DLD1 (cell line): ENCODE data around the gene PIP5K1C.
"Not testable (repeated sequence)": the region's sequence is repeated elsewhere in the genome, so short reads cannot be mapped to it uniquely, and the experiment has no call there.

Experiments used
- in situ Hi-C: cut with HindIII; loops from 2 replicates; pipeline ENCODE4 v1.10.0; 2017; ENCODE audit warnings: low sequenced_read_pairs

PIP5K1C gene

DNA sequence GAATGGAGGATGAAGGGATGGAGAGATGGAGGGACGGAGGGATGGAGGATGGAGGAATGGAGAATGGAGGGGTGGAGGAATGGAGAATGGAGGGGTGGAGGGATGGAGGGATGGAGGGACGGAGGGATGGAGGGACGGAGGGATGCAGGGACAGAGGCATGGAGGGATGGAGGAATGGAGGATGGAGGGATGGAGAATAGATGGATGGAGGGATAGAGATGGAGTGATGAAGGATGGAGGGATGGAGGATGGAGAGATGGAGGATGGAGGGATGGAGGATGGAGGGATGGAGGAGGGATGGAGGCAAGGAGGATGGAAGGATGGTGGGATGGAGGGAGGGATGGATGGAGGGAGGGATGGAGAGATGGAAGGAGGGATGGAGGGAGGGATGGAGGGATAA is 22.1 kb downstream of the PIP5K1C start:
- in situ Hi-C loops: no loop called here

DNA sequence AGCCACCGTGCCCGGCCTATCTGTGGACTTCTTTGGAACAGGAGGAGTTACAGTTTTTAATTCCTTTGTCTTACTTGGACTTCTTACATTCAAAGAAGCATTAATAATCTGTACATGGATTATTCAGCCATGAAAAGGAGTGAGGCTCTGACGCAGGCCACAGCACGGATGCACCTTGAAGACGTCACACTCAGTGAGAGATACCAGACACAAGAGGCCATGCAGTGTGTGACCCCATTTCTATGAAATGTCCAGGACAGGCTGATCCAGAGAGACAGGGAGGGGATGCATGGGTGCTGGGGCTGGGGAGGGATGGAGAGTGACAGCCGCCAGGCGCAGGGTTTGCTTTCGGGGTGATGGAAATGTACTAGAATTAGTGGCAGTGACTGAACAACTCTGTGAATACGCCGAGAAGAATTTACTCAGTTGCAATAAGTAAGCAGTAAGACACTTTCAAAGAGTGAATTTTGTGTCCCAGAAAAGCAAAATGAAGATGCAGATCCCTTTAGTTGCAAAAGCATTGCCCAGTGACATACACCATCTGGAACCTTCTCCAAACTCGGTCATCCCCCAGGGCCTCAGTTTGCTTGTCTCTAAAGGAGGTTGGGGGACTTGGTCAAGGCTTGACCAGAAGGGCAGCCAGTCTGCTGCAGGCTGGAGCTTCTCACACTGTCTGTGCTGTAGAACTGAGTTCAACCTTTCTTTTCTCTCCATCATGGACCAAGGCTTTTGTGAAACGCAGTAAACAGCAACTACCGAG is 25.3 kb downstream of the PIP5K1C start:
- in situ Hi-C loops: no loop called here

- in situ Hi-C loops: no loop called here
Measured at GRCh38 chr19:3673506-3674439, 26.5 kb downstream of the PIP5K1C start.

DNA sequence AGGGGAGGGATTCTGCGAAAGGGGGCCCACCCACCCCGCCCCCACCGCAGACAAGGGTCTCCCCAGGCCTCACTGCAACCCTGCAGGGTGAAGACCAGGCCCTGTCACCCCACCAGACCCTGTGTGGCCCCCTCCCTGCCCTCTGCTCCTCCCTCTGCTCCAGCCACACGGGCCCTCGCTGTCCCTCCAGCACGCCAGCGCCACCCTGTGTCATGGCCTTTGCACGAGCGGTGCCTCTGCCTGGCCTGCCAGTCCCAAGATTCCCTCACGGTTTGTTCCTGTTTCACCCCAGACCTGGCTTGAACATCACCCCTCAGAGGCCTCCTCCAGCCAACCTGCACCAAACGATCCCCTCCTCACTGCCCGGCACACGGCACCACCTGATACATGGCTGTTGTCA is 27.3 kb downstream of the PIP5K1C start:
- in situ Hi-C loops: no loop called here

- in situ Hi-C loops: no loop called here
Measured at GRCh38 chr19:3672575-3672948, 27.7 kb downstream of the PIP5K1C start.

- in situ Hi-C loops: no loop called here
Measured at GRCh38 chr19:3671680-3672574, 28.3 kb downstream of the PIP5K1C start.

DNA sequence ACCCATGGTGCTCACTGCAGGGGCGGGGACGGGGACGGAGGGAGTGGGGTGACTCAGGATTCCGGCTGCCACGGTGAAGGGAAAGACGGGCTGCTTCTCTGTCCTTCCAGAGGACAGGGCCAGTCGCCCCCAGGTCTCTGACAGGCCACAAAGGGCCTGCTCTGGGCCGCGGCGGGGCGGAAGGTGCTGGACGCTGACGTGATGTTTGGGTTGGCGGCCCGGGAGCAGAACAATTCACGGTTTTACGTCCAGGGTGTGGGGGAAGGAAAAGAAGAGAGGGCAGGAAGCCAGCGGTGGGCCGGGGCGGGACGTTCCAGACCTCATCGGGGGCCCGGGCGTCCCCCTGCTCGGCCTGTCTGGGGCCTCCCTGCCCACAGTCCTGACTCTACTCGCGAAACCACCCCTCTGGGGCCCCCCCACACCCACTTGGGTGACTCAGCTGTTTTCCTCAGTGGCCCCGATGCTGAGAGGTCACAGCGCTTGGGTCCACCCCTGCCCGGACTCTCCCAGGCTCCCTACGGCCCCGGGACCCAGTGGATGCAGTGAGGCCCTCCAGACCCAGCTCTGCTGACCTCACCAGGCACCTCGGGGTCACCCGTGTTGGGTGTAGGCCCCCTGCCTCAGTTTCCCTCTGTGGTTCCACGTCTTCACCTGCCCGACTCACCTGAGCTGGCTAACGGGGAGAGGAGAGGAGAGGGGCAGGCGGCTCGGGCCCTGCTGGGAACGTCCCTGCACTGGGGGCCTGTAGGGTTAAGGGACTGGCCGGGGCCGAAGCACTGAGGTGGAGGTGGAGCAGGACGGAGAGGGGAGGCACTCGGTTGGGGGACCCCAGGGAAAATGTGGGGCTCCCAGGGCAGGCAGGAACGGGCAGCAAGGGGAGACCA is 29.2 kb downstream of the PIP5K1C start:
- in situ Hi-C loops: no loop called here

- in situ Hi-C loops: no loop called here
Measured at GRCh38 chr19:3669947-3670795, 30.1 kb downstream of the PIP5K1C start.

DNA sequence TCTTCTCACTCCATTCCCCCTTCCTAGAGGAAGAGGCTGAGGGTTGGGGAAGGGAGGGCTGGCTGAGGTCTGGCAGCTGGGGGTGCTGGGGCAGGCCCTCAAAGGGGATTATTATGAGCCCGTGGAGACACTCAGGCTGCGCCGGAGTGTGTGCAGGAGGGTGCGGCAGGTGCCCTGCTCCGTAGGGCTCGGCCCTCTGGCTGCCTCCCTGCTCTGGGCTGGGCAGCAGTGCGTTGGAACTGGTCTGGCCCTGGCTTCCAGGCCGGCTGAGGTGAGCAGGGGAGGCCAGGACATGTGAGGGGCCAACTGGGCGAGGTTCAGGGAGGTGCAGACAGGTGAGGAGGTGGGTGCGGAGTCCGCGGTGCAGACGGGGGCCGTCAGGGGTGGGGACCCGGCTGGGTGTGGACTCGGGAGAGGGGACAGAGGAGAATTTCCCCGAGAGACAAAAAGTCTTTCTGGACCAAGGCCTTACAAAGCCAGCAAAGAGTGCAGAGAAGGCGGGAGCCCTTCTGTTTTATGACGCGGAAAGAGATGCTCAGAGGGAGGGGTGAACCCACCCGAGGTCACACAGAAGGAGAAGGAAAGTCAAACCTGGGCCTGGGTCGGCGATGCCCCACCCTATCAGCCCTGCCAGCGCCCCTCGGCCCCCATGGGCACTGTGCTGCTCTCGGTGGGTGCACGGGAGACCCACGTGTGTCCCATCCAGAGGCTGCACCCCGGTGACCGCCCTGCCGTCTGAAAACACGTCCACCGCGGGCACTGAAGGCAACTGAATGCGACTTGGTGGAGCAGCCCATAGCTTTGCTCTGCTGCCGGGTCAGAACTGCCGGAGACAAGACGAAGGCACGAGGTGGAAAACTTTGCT is 31.0 kb downstream of the PIP5K1C start:
- in situ Hi-C loops: no loop called here

DNA sequence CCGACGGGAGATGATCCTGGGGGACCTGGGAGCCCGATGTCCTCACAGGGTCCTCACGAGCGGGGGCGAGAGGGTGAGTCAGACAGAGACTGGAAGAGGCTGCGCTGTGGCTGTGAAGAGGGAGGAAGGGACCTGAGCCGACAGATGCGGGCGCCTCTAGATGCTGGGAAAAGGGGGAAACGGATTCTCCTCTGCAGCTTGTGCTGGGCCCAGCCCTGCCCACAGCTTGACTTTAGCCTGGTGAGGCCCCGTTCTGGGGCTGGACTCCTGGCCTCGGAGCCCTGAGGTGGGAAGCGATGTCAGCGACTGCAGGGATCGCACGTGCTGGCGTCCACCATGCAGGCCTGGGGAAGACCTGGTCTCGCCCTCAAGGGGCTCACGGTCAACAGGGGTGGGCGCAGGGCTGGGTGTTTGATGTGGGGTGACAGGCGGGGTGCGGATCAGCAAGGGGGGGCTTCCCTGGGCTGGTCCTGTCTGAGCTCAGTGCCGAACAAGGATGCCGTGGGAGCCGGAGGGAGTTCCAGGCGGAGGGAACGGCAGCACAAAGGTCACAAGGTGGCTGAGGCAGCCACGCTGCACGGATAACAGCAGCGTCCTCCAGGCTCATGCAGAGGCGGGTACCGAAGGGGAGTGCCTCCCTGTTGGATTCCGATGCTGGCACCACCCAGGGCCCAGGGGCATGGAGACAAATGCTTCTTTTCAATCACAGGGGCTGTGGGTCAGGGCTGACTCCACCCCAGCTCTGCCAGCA is 31.8 kb downstream of the PIP5K1C start:
- in situ Hi-C loops: no loop called here

DNA sequence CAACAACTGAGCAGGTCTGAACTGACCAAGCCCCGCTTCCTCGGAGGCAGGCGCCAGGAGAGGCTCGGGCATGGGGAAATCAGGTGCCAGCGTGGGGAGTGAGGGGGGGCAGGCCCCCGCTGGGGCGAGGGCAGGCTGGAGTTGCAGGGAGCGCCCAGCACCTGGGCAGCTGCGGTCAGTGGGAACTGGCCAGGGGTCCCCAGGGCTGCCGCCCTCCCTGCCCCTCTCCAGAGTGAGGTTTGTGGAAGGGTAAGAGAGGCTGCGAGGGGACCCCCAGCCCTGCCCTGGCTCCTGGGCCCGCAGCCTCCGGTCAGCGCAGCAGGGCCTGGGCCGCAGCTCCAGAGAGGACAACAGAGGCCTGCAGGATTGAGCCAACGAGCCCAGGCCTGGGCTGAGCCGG is 32.5 kb downstream of the PIP5K1C start:
- in situ Hi-C loops: no loop called here

- in situ Hi-C loops: no loop called here
Measured at GRCh38 chr19:3667037-3667638, 33.1 kb downstream of the PIP5K1C start.

GRCh38 chr19:3666545-3666856 is 33.8 kb downstream of the PIP5K1C start:
- in situ Hi-C loops: not testable (repeated sequence)

GRCh38 chr19:3665681-3666544 is 34.4 kb downstream of the PIP5K1C start:
- in situ Hi-C loops: no loop called here

- in situ Hi-C loops: no loop called here
Measured at GRCh38 chr19:3664879-3665642, 35.2 kb downstream of the PIP5K1C start.

DNA sequence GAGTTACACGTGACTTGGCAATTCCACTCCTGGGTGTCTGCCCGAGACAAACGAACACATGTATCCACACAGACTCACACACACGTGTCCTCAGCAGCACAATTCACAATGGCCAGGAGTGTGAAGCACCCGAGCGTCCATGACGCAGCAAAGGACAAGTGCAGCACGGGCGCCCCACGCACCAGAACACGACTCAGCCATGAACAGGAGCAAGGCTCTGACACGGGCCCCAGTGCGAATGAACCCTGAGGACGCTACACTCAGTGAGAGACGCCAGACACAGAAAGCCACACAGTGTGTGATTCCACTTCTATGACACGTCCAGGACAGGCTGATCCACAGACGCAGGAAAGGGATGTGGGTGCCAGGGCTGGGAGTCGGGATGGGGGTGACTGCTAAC is 36.4 kb downstream of the PIP5K1C start:
- in situ Hi-C loops: no loop called here
